SU-DHL-6 (cell line): ENCODE data around the gene GALE.
"Not testable (repeated sequence)": the region's sequence is repeated elsewhere in the genome, so short reads cannot be mapped to it uniquely, and the experiment has no call there.

ENCODE experiments used
- H2AFZ ChIP-seq: fragments of 200-600 bp; sonication (generic); 2 replicates; pipeline ENCODE4 v1.6.1; 2014; ENCODE audit warnings: low read depth, mild to moderate bottlenecking, moderate library complexity, mixed read lengths, antibody characterized with exemption, low read length; ENCODE audit not compliant: severe bottlenecking
- H3F3A ChIP-seq: fragments of 200-600 bp; shearing (Covaris generic); 2 replicates; pipeline ENCODE4 v1.6.0; 2016; ENCODE audit warnings: antibody characterized with exemption, mild to moderate bottlenecking; ENCODE audit not compliant: insufficient read depth
- H3K27ac ChIP-seq: fragments of 200-600 bp; sonication (generic); 2 replicates; pipeline ENCODE4 v1.5.1; 2016; ENCODE audit warnings: low read depth, mild to moderate bottlenecking, low read length, moderate library complexity, mixed read lengths
- H3K27me3 ChIP-seq: fragments of 200-600 bp; sonication (generic), shearing (Covaris generic); 2 replicates; pipeline ENCODE4 v1.6.0; 2014; ENCODE audit warnings: mild to moderate bottlenecking, low read length
- H3K36me3 ChIP-seq: fragments of 200-600 bp; sonication (generic); 2 replicates; pipeline ENCODE4 v1.6.1; 2014; ENCODE audit warnings: mild to moderate bottlenecking, low read length, mixed read lengths
- H3K4me2 ChIP-seq: fragments of 300-600, 200-600 bp; shearing (Covaris generic), sonication (generic); 2 replicates; pipeline ENCODE4 v1.6.0; 2014; ENCODE audit warnings: low read length, low read depth, mild to moderate bottlenecking; ENCODE audit not compliant: poor library complexity, severe bottlenecking
- H3K4me3 ChIP-seq: fragments of 200-600 bp; sonication (generic); 2 replicates; pipeline ENCODE4 v1.5.1; 2014; ENCODE audit warnings: antibody characterized with exemption, low read length, mild to moderate bottlenecking, mixed read lengths; ENCODE audit not compliant: insufficient read depth, poor library complexity, severe bottlenecking
- H3K79me2 ChIP-seq: fragments of 200-600 bp; sonication (generic); 2 replicates; pipeline ENCODE4 v1.6.1; 2014; ENCODE audit warnings: mild to moderate bottlenecking, low read length, moderate library complexity; ENCODE audit not compliant: insufficient read depth
- H3K9ac ChIP-seq: fragments of 200-600 bp; sonication (generic); 2 replicates; pipeline ENCODE4 v1.7.0; 2014; ENCODE audit warnings: mild to moderate bottlenecking, low read length
- H3K9me2 ChIP-seq: fragments of 200-600 bp; sonication (generic); replicated peaks from 2 replicates; pipeline ENCODE4 v1.6.1; 2014; ENCODE audit warnings: low read length; ENCODE audit not compliant: insufficient read depth
- H3K9me3 ChIP-seq: fragments of 200-600 bp; sonication (generic); 2 replicates; pipeline ENCODE4 v1.6.1; 2014; ENCODE audit warnings: low read length, mixed read lengths; ENCODE audit not compliant: insufficient read depth
- H4K20me1 ChIP-seq: fragments of 200-600 bp; sonication (generic); 2 replicates; pipeline ENCODE4 v1.6.1; 2014; ENCODE audit warnings: low read depth, mild to moderate bottlenecking, antibody characterized with exemption, low read length, moderate library complexity, mixed read lengths
- CTCF ChIP-seq: fragments of 200-600 bp; sonication (generic); IDR thresholded peaks from one replicate; pipeline ENCODE4 v1.5.1; 2017; ENCODE audit warnings: antibody characterized with exemption, mild to moderate bottlenecking, low read length, moderate library complexity; ENCODE audit not compliant: insufficient read depth, poor library complexity, severe bottlenecking
- EZH2phosphoT487 ChIP-seq: fragments of 200-600 bp; sonication (generic), shearing (Covaris generic); conservative IDR thresholded peaks from 2 replicates; pipeline ENCODE4 v1.6.1; 2018; ENCODE audit warnings: mild to moderate bottlenecking, antibody characterized with exemption, low read length, moderate library complexity, mixed read lengths

Gene GALE

GRCh38 chr1:23787701-23788100 lies 12.9 kb downstream of the GALE start:
- TF ChIP-seq CTCF (no peak), EZH2phosphoT487 (no peak)
- Histone ChIP-seq H3K4me2 (no peak overlapping the region), H3K4me3 (no peak overlapping the region), H3K9me3 (no peaks in the 10 kb centered on the region), H4K20me1 (no peaks in the 10 kb centered on the region), H3K27me3 (no peaks in the 10 kb centered on the region), H3K9me2 (no peaks in the 10 kb centered on the region), H3K36me3 (peaks cover 20% of the 10 kb centered on the region), H3K79me2 (peaks cover 20% of the 10 kb centered on the region), H3K9ac (no peak overlapping the region), H3K27ac (no peak overlapping the region), H2AFZ (no peak overlapping the region), H3F3A (peaks cover 16% of the 10 kb centered on the region)

GRCh38 chr1:23784846-23785245 lies 15.7 kb downstream of the GALE start:
- H3F3A ChIP-seq = peaks cover 13% of the 10 kb centered on the region
- peaks cover 17% of the 10 kb centered on the region for H3K79me2 ChIP-seq
- H3K36me3 ChIP-seq = peaks cover 22% of the 10 kb centered on the region
- H3K9ac ChIP-seq = no peak overlapping the region
- no peak overlapping the region for H2AFZ ChIP-seq
- H3K4me3 ChIP-seq = no peak overlapping the region
- H3K9me3 ChIP-seq = no peaks in the 10 kb centered on the region
- H3K9me2 ChIP-seq = no peaks in the 10 kb centered on the region
- H3K4me2 ChIP-seq = no peak overlapping the region
- no peaks in the 10 kb centered on the region for H4K20me1 ChIP-seq
- H3K27ac ChIP-seq = no peak overlapping the region
- H3K27me3 ChIP-seq = no peaks in the 10 kb centered on the region
- TF ChIP-seq CTCF = no peak
- TF ChIP-seq EZH2phosphoT487 = no peak

- H3K9me2 ChIP-seq, H3K4me2 ChIP-seq, H3K4me3 ChIP-seq, H3K27ac ChIP-seq, H3F3A ChIP-seq, H2AFZ ChIP-seq, H3K27me3 ChIP-seq, H4K20me1 ChIP-seq, H3K9me3 ChIP-seq, H3K9ac ChIP-seq: not testable (repeated sequence)
- Histone ChIP-seq H3K79me2 (peaks cover 33% of the 10 kb centered on the region), H3K36me3 (peaks cover 22% of the 10 kb centered on the region)
Observed at GRCh38 chr1:23783141-23783540, 17.4 kb downstream of the GALE start.

- Histone ChIP-seq H3K9me2 (no peaks in the 10 kb centered on the region), H3K4me3 (no peak overlapping the region), H2AFZ (no peak overlapping the region), H3K79me2 (peaks cover 47% of the 10 kb centered on the region), H3F3A (peaks cover 5% of the 10 kb centered on the region), H3K27me3 (no peaks in the 10 kb centered on the region), H3K36me3 (peaks cover 7% of the 10 kb centered on the region; the same call in 1 of the 2 replicates), H3K4me2 (peak overlapping the region; percentile 97), H3K9ac (peak overlapping the region; percentile 97), H3K9me3 (no peaks in the 10 kb centered on the region), H3K27ac (no peak overlapping the region), H4K20me1 (no peaks in the 10 kb centered on the region; the same call in 1 of the 2 replicates)
- TF ChIP-seq EZH2phosphoT487 (no peak), CTCF (no peak)
Observed at GRCh38 chr1:23779826-23780371, 20.7 kb downstream of the GALE start.
